MCF 10A (cell line): ENCODE results near the gene SPINT2. TPM values are rescaled to one million over a fixed set of nuclear protein-coding genes. Genes with fewer than 3 reads are reported as not detected.

Source experiments
- BruUV-seq: library from RNA; stranded (reverse); fragments of 400-500 nt; replicated peaks from 2 replicates; lab custom pipeline; 2021; lab: Mats Ljungman, UMichigan
- CTCF ChIA-PET: fragments of 300-600 bp; sonication (Branson Sonifier 250); formaldehyde crosslinking; extraction: SDS; loops from one replicate; lab custom pipeline; 2021; ENCODE audit warnings: antibody characterized with exemption, inconsistent platforms; lab: Yijun Ruan, JAX
- POLR2A ChIA-PET: fragments of 300-600, 350-650 bp; sonication (Branson Sonifier 250); formaldehyde crosslinking; extraction: SDS; loops from one replicate; lab custom pipeline; 2020; ENCODE audit warnings: antibody characterized with exemption, inconsistent platforms; lab: Yijun Ruan, JAX
- DNase-seq: peaks from one replicate; pipeline ENCODE4 v3.0.0-alpha.2; 2018; ENCODE audit not compliant: unreplicated experiment
- H3K27ac Mint-ChIP-seq: one replicate; pipeline ENCODE4 v1.8.0; 2022; ENCODE audit warnings: mild to moderate bottlenecking, low read depth, mixed read lengths; ENCODE audit not compliant: unreplicated experiment
- H3K27me3 Mint-ChIP-seq: one replicate; pipeline ENCODE4 v1.8.0; 2022; ENCODE audit warnings: mixed read lengths; ENCODE audit not compliant: insufficient read depth, unreplicated experiment
- H3K36me3 Mint-ChIP-seq: one replicate; pipeline ENCODE4 v1.8.0; 2022; ENCODE audit warnings: mild to moderate bottlenecking, moderate library complexity, mixed read lengths; ENCODE audit not compliant: insufficient read depth, unreplicated experiment
- H3K4me1 Mint-ChIP-seq: one replicate; pipeline ENCODE4 v1.8.0; 2022; ENCODE audit warnings: mixed read lengths; ENCODE audit not compliant: insufficient read depth, unreplicated experiment
- H3K4me3 Mint-ChIP-seq: one replicate; pipeline ENCODE4 v1.8.0; 2022; ENCODE audit warnings: mild to moderate bottlenecking, moderate library complexity, mixed read lengths; ENCODE audit not compliant: unreplicated experiment
- H3K9me3 Mint-ChIP-seq: one replicate; pipeline ENCODE4 v1.8.0; 2022; ENCODE audit warnings: mixed read lengths; ENCODE audit not compliant: unreplicated experiment
- CTCF ChIP-seq: fragments of 200-600 bp; IDR thresholded peaks from one replicate; pipeline ENCODE4 v1.8.0; 2022; ENCODE audit warnings: antibody characterized with exemption, mild to moderate bottlenecking; ENCODE audit not compliant: unreplicated experiment
- intact Hi-C: fragments of 100-400 bp; cut with micrococcal nuclease; formaldehyde crosslinking; loops from 2 replicates; pipeline ENCODE4 v1.14.1; 2022
- total RNA-seq: library from RNA; stranded (reverse); gene quantifications from 2 replicates; pipeline ENCODE4 v1.2.3, GENCODE V29; 2022

The SPINT2 gene
- total RNA-seq, 1 experiment from 2014 or later: 333 TPM

- intact Hi-C loops: no loop called here
- no TSS peak for BruUV-seq
- no peak overlapping the region for H3K27ac Mint-ChIP-seq
- H3K4me1 Mint-ChIP-seq: peaks cover 7% of the 10 kb centered on the region
- no peaks in the 10 kb centered on the region for H3K9me3 Mint-ChIP-seq
- no peaks in the 10 kb centered on the region for H3K27me3 Mint-ChIP-seq
- TF ChIP-seq CTCF: no peak
- H3K36me3 Mint-ChIP-seq: peaks cover 15% of the 10 kb centered on the region
- no peak for DNase-seq
- no peak overlapping the region for H3K4me3 Mint-ChIP-seq
- ChIA-PET CTCF (interaction anchor here (0.6 kb wide), 1 partner anchor 35 kb away, joined by 3 read pairs; no protein-coding TSS in a partner anchor), POLR2A (interaction anchor here (0.8 to 10.4 kb wide), 5 partner anchors 13 to 30 kb away, joined by 3 to 82 read pairs (median 4); partner anchors contain the start of genes C19orf33 and SPINT2)
Observed at GRCh38 chr19:38278751-38279150, 14.4 kb downstream of the SPINT2 start.

GRCh38 chr19:38280030-38280921 lies 15.9 kb downstream of the SPINT2 start:
- BruUV-seq: no TSS peak
- Mint-ChIP-seq H3K9me3 (no peaks in the 10 kb centered on the region), H3K27me3 (no peaks in the 10 kb centered on the region), H3K36me3 (peaks cover 29% of the 10 kb centered on the region), H3K27ac (no peak overlapping the region), H3K4me1 (peaks cover 6% of the 10 kb centered on the region), H3K4me3 (no peak overlapping the region)
- no peak for TF ChIP-seq CTCF
- intact Hi-C loops: no loop called here
- POLR2A ChIA-PET: interaction anchor here (1.1 to 10.4 kb wide), 4 partner anchors 14 to 30 kb away, joined by 3 to 82 read pairs (median 8); partner anchors contain the start of genes C19orf33 and SPINT2
- no peak for DNase-seq
- CTCF ChIA-PET: interaction anchor here (0.6 to 0.9 kb wide), 2 partner anchors 37 to 122 kb away, joined by 4 to 6 read pairs; partner anchors contain the start of gene FAM98C

- DNase-seq: no peak
- intact Hi-C loops: no loop called here
- ChIA-PET POLR2A (interaction anchor here (0.8 to 10.4 kb wide), 4 partner anchors 12 to 28 kb away, joined by 3 to 82 read pairs (median 8); partner anchors contain the start of genes C19orf33 and SPINT2), CTCF (interaction anchor here (0.5 to 1.2 kb wide), 4 partner anchors 9 to 1060 kb away, joined by 3 to 6 read pairs (median 3); partner anchors contain the start of genes CATSPERG and SAMD4B)
- no peaks in the 10 kb centered on the region for H3K9me3 Mint-ChIP-seq
- peaks cover 6% of the 10 kb centered on the region for H3K4me1 Mint-ChIP-seq
- peaks cover 43% of the 10 kb centered on the region for H3K36me3 Mint-ChIP-seq
- BruUV-seq: no TSS peak
- no peak overlapping the region for H3K4me3 Mint-ChIP-seq
- no peak overlapping the region for H3K27ac Mint-ChIP-seq
- H3K27me3 Mint-ChIP-seq: no peaks in the 10 kb centered on the region
- TF ChIP-seq CTCF: no peak
Observed at GRCh38 chr19:38281811-38282566, 17.6 kb downstream of the SPINT2 start.
